Breast epithelium (tissue), 4 donors: ENCODE results near the gene PTPRN2. TPM values are rescaled to one million over a fixed set of nuclear protein-coding genes. Genes with fewer than 3 reads are reported as not detected.
A peak's percentile ranks its signal among the peaks of the same experiment; 100 is the strongest.

Experiments
- DNase-seq, 2 donors: peaks; one replicate each; pipeline ENCODE4 v3.0.0-alpha.2; 2019; ENCODE audit warnings: low spot score in 2 of 2
- H3K27ac ChIP-seq, 2 donors: fragments of 200-600 bp; sonication (generic) in 1 of 2; one replicate each; pipeline ENCODE4 v1.5.1; 2016 to 2019; ENCODE audit warnings: mild to moderate bottlenecking in 1 of 2
- H3K27me3 ChIP-seq, 2 donors: fragments of 200-600 bp; sonication (generic) in 1 of 2; one replicate each; pipeline versions ENCODE4 v1.5.1 to v1.6.0; 2017 to 2019; ENCODE audit warnings: control low read depth in 1 of 2, mild to moderate bottlenecking in 1 of 2
- H3K36me3 ChIP-seq: fragments of 200-600 bp; one replicate; pipeline ENCODE4 v1.5.1; 2019
- H3K4me1 ChIP-seq, 2 donors: fragments of 200-600 bp; sonication (generic); one replicate each; pipeline ENCODE4 v1.5.1; 2016 to 2019; ENCODE audit warnings: control low read depth in 1 of 2
- H3K4me3 ChIP-seq, 3 donors: fragments of 200-600 bp; sonication (generic); 1 replicate in 2 of 3; 2 replicates in 1 of 3; pipeline ENCODE4 v1.5.1; 2016 to 2019; ENCODE audit warnings: mild to moderate bottlenecking in 3 of 3, moderate library complexity in 2 of 3
- H3K9me3 ChIP-seq, 2 donors: fragments of 200-600 bp; sonication (generic) in 1 of 2; one replicate each; pipeline ENCODE4 v1.5.1; 2016 to 2019; ENCODE audit warnings: control low read depth in 1 of 2
- POLR2A ChIP-seq: fragments of 450-650 bp; IDR thresholded peaks from one replicate; pipeline ENCODE4 v1.6.1; 2016; ENCODE audit warnings: antibody characterized with exemption, mild to moderate bottlenecking, moderate library complexity
- POLR2AphosphoS5 ChIP-seq, 3 donors: sonication (generic); formaldehyde crosslinking; IDR thresholded peaks; one replicate each; pipeline ENCODE4 v1.6.1; 2017; ENCODE audit warnings: antibody characterized with exemption in 3 of 3
- intact Hi-C: fragments of 100-400 bp; cut with DNase I; formaldehyde crosslinking; loops from one replicate; pipeline ENCODE4 v1.15.1; 2023; ENCODE audit warnings: low total_unique reads
- total RNA-seq, 3 donors: library from RNA; depleted of rRNA; stranded (reverse); fragments of >200 nt; gene quantifications; one replicate each; pipeline ENCODE4 v1.1.0, GENCODE V29; 2016
- TF ChIP-seq, protein P1 (sequence below), 3 donors: fragments of 450-650 bp; IDR thresholded peaks; one replicate each; pipeline ENCODE4 v1.5.1; 2016 to 2017; ENCODE audit warnings: antibody characterized with exemption in 3 of 3, mild to moderate bottlenecking in 3 of 3, moderate library complexity in 3 of 3

Gene PTPRN2
- total RNA-seq, 3 donors from 2014 or later, result 1.6 to 2.2 (median 2.2) TPM

GRCh38 chr7:157719008-157719682 is 868.5 kb downstream of the PTPRN2 start:
- H3K4me1 ChIP-seq, result no peaks in the 10 kb centered on the region
- peaks cover 0 to 6% of the 10 kb centered on the region in 2 donors for H3K9me3 ChIP-seq
- H3K4me3 ChIP-seq, result no peak overlapping the region
- peaks cover 0 to 21% of the 10 kb centered on the region in 2 donors for H3K27me3 ChIP-seq
- no peak overlapping the region for H3K27ac ChIP-seq
- DNase-seq, result no peak
- H3K36me3 ChIP-seq, result no peaks in the 10 kb centered on the region
- intact Hi-C loops, result no loop called here
- TF ChIP-seq, protein P1, sequence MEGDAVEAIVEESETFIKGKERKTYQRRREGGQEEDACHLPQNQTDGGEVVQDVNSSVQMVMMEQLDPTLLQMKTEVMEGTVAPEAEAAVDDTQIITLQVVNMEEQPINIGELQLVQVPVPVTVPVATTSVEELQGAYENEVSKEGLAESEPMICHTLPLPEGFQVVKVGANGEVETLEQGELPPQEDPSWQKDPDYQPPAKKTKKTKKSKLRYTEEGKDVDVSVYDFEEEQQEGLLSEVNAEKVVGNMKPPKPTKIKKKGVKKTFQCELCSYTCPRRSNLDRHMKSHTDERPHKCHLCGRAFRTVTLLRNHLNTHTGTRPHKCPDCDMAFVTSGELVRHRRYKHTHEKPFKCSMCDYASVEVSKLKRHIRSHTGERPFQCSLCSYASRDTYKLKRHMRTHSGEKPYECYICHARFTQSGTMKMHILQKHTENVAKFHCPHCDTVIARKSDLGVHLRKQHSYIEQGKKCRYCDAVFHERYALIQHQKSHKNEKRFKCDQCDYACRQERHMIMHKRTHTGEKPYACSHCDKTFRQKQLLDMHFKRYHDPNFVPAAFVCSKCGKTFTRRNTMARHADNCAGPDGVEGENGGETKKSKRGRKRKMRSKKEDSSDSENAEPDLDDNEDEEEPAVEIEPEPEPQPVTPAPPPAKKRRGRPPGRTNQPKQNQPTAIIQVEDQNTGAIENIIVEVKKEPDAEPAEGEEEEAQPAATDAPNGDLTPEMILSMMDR (IDR thresholded peaks at IDR 0.05), result no peak
- no peak for TF ChIP-seq POLR2A
- no peak for TF ChIP-seq POLR2AphosphoS5 (IDR thresholded peaks at IDR 0.05)

GRCh38 chr7:157718303-157719007 is 869.2 kb downstream of the PTPRN2 start:
- Histone ChIP-seq H3K27ac (no peak overlapping the region), H3K36me3 (no peaks in the 10 kb centered on the region), H3K27me3 (peaks cover 0 to 19% of the 10 kb centered on the region in 2 donors), H3K4me3 (no peak overlapping the region), H3K9me3 (peaks cover 0 to 6% of the 10 kb centered on the region in 2 donors), H3K4me1 (no peaks in the 10 kb centered on the region)
- TF ChIP-seq, protein P1 (IDR thresholded peaks at IDR 0.05), result no peak
- TF ChIP-seq POLR2AphosphoS5 (IDR thresholded peaks at IDR 0.05), result no peak
- TF ChIP-seq POLR2A, result no peak
- DNase-seq, result peak in 1 of 2 donors; percentile 33
- intact Hi-C loops, result no loop called here

DNA sequence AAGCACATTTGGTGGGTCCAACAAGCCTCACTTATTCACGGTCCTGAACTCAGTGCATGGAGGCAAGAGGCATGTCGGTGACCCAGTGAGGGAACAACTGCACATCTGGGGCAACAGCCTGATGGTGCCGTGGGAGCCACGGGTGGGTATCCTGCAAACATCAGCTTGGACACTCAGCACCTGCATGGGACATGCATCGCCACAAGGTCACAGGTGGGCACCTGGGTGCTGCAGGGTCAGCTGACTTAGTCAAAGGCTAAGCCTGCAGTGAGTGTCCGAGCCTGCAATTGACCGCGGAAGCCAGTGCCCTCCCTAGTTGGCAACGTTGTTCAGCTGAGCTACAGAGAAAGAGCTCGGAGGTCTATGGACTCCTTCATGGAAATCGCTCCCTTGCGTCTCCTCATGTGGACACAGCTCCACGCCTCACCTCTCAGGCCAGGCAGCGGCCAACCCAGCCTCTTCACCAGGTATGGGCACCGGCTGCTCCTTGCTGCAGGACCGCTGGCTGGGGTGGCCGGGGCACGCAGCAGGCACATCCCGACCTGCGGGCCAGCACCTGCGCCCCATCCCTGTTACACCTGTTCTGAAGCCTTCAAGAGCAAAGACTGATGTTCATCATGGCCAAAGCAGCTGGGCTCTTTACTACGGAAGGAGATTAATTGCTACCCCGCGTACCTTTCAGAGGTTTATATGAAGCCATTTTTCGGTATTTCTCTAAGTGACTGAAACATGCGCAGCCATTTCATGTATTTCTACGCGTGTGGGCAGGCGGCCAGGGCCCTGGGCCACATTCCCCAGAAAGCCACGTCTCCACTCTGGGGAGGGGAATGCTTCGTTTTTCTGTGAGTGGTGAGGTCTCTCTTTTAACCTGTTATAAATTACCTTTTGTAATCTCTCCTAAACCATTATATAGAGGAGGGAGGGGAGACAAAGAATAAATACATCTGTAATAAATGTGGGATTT is 870.1 kb downstream of the PTPRN2 start:
- no peak overlapping the region for H3K4me3 ChIP-seq
- H3K27ac ChIP-seq, result no peak overlapping the region
- TF ChIP-seq, protein P1 (IDR thresholded peaks at IDR 0.05), result no peak
- no peak for TF ChIP-seq POLR2AphosphoS5 (IDR thresholded peaks at IDR 0.05)
- no peaks in the 10 kb centered on the region for H3K36me3 ChIP-seq
- peaks cover 0 to 16% of the 10 kb centered on the region in 2 donors for H3K27me3 ChIP-seq
- peak in 1 of 2 donors; percentile 41 for DNase-seq
- peaks cover 0 to 6% of the 10 kb centered on the region in 2 donors for H3K9me3 ChIP-seq
- intact Hi-C loops, result no loop called here
- H3K4me1 ChIP-seq, result no peaks in the 10 kb centered on the region

DNA sequence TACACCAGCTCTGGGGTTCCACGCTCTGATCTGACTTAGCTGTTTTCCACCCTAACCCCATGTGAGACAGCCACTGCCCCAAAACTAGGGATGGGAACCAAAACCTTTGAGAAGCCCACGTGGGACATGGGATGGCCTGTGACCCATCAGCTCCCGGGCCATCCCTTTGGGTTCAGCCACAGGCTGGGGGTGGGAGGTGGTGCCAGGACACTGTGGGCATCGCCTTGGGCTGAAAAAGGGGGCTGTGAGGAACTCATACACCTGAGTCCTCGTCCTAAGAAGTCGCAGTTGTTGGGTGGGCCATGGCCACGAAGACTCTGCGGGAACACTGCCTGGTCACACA is 871.7 kb downstream of the PTPRN2 start:
- H3K36me3 ChIP-seq, result no peaks in the 10 kb centered on the region
- no peak overlapping the region for H3K4me3 ChIP-seq
- TF ChIP-seq, protein P1 (IDR thresholded peaks at IDR 0.05), result no peak
- TF ChIP-seq POLR2AphosphoS5 (IDR thresholded peaks at IDR 0.05) (no peak), POLR2A (no peak)
- H3K4me1 ChIP-seq, result no peaks in the 10 kb centered on the region
- peaks cover 0 to 9% of the 10 kb centered on the region in 2 donors for H3K27me3 ChIP-seq
- intact Hi-C loops, result no loop called here
- no peak overlapping the region for H3K27ac ChIP-seq
- H3K9me3 ChIP-seq, result peaks cover 0 to 6% of the 10 kb centered on the region in 2 donors
- DNase-seq, result no peak
